ENCODE measurements around the gene SNTG2.

- no peak for TF ChIP-seq POLR2A (IDR thresholded peaks at IDR 0.05)
- TF ChIP-seq CTCF (IDR thresholded peaks at IDR 0.05), result no peak
Measured at GRCh38 chr2:1010415-1010930, 59.8 kb downstream of the SNTG2 start.
